AG09319 (cell line): Measurements from ENCODE around the gene PLXND1.

Experiments used
- DNase-seq: peaks from one replicate; pipeline ENCODE4 v3.0.0-alpha.2; 2010; ENCODE audit warnings: low read depth; ENCODE audit errors: extremely low read depth
- CTCF ChIP-seq: IDR thresholded peaks from 2 replicates; pipeline ENCODE4 v1.5.1; 2011; ENCODE audit warnings: low read depth, mild to moderate bottlenecking, inconsistent platforms, low read length, moderate library complexity

Gene PLXND1

GRCh38 chr3:129617381-129618185 is 11.1 kb upstream of the PLXND1 start:
- no peak for TF ChIP-seq CTCF
- DNase-seq: no peak

GRCh38 chr3:129616713-129617112 is 10.2 kb upstream of the PLXND1 start:
- no peak for TF ChIP-seq CTCF
- DNase-seq: no peak

- DNase-seq: no peak
- TF ChIP-seq CTCF: no peak
Observed at GRCh38 chr3:129616291-129616690, 9.8 kb upstream of the PLXND1 start.

GRCh38 chr3:129615751-129616281 is 9.3 kb upstream of the PLXND1 start:
- no peak for TF ChIP-seq CTCF
- no peak for DNase-seq

- no peak for TF ChIP-seq CTCF
- DNase-seq: no peak
Observed at GRCh38 chr3:129614927-129615363, 8.5 kb upstream of the PLXND1 start.

- DNase-seq: no peak
- TF ChIP-seq CTCF: no peak
Observed at GRCh38 chr3:129614435-129614834, 8.0 kb upstream of the PLXND1 start.

- no peak for DNase-seq
- TF ChIP-seq CTCF: no peak
Observed at GRCh38 chr3:129613367-129613740, 6.9 kb upstream of the PLXND1 start.
